ENCODE data around the gene PLCB2.

DNA sequence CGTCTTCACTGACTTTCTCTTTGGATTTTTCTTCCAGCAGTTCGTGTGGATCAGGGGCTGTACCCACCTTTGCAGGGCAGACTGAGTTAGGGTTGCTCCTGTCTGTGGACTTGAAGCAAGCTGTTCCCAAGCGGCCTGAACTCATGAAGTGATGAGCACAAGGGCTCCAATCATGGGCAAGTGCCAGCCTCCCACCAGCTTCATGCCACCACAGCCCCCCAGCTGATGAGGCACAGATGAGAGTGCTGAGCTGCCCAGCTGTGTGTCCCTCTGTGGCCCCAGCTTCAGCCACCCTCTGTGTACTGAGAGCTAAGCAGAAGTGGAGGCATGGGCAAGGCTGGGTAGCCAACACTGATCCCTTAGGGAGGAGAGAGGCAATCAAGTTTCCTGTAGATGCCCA lies 3.3 kb upstream of the PLCB2 start:
- no peak for TF ChIP-seq POLR2AphosphoS5 (IDR thresholded peaks at IDR 0.05; ENCODE audit: borderline replicate concordance, low read depth, low read length)
- no peak for TF ChIP-seq EZH2 (IDR thresholded peaks at IDR 0.05)
